HFF-Myc (cell line): ENCODE measurements around the gene CDH4.

Source experiments
- DNase-seq: peaks from one replicate; pipeline ENCODE4 v3.0.0-alpha.2; 2011; ENCODE audit warnings: low read depth; ENCODE audit errors: extremely low read depth
- H3K4me3 ChIP-seq: replicated peaks from 2 replicates; pipeline ENCODE4 v1.5.1; 2011; ENCODE audit warnings: low read depth, mild to moderate bottlenecking, control low read depth, low read length
- TF ChIP-seq, protein P1 (sequence below): IDR thresholded peaks from 2 replicates; pipeline ENCODE4 v1.5.1; 2012; ENCODE audit warnings: mild to moderate bottlenecking, low read depth, low read length, control low read depth; ENCODE audit errors: missing control alignments

The CDH4 gene

DNA sequence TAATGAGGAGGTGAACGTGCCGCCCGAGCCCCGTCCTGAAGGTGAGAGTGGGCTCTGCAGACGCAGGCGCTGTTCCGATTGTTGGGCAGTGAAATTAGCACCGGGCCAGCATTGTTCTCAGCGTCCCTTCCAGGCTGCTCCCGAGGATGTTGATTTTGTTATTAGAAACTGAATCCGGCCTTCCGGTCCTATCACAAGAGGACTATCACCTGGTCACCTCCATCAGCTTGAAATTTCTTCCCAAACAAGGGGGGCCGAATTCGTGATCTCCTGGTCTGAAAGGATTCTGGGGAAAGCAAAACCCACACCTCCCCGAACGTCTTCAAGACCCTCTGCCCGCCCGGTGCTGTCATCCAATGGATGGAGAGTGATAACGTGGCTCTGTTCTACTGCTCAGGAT is 627.6 kb downstream of the CDH4 start:
- H3K4me3 ChIP-seq = no peak overlapping the region
- TF ChIP-seq, protein P1, sequence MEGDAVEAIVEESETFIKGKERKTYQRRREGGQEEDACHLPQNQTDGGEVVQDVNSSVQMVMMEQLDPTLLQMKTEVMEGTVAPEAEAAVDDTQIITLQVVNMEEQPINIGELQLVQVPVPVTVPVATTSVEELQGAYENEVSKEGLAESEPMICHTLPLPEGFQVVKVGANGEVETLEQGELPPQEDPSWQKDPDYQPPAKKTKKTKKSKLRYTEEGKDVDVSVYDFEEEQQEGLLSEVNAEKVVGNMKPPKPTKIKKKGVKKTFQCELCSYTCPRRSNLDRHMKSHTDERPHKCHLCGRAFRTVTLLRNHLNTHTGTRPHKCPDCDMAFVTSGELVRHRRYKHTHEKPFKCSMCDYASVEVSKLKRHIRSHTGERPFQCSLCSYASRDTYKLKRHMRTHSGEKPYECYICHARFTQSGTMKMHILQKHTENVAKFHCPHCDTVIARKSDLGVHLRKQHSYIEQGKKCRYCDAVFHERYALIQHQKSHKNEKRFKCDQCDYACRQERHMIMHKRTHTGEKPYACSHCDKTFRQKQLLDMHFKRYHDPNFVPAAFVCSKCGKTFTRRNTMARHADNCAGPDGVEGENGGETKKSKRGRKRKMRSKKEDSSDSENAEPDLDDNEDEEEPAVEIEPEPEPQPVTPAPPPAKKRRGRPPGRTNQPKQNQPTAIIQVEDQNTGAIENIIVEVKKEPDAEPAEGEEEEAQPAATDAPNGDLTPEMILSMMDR = no peak
- no peak for DNase-seq

- no peak for DNase-seq
- H3K4me3 ChIP-seq = no peak overlapping the region
- TF ChIP-seq, protein P1 = no peak
These were observed 628.6 kb downstream of the CDH4 start for GRCh38 chr20:61880706-61881105.

DNA sequence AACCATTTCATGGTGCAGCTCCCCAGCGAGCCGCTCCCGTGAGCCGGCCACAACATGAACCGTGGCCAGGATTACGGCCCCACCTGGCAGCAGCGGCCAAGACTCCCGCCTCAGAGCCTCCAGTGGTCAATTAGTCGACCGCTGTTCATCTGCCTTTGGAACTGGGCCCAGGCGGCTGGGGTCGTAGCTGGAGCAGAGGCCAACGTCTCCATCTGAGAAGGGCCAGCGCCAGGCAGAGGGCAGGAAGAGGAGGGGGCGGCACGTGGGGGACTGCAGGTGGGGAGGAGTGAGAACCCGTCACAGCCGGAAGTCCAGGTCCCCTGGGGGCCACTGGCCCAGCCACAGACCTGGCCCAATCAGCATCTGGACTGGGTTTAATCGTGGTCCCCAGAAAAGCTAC is 629.4 kb downstream of the CDH4 start:
- TF ChIP-seq, protein P1 = no peak
- DNase-seq = no peak
- no peak overlapping the region for H3K4me3 ChIP-seq

- no peak for DNase-seq
- no peak overlapping the region for H3K4me3 ChIP-seq
- TF ChIP-seq, protein P1 = no peak
These were observed 629.8 kb downstream of the CDH4 start for GRCh38 chr20:61881861-61882260.

- TF ChIP-seq, protein P1 = no peak
- no peak overlapping the region for H3K4me3 ChIP-seq
These were observed 630.9 kb downstream of the CDH4 start for GRCh38 chr20:61882716-61883615.

DNA sequence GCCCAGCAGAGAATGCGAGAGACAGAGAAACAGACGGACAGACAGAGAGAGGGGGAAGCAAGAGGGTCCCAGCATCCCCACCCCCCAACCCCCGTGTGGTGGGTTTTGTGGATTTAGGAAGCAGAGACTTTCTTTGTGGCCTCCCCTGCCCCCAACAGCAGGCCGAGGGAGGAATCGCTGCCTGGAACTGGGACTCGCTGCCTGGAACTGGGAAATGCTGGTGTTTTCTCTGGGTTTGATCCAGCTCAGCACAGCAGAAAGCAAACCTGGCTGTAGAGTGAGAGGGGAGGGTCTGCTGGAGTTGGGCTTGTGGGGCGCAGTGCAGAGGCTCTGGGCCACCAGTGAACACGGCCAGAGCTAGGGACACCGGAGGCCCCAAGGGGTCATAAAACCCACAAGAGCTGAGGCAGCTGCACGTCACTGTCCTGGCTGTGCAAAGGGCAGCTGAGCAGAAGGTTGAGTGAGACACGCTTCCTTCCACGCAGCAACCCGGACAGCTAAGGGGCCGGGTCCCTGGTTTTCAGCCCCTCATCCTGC is 631.9 kb downstream of the CDH4 start:
- H3K4me3 ChIP-seq = no peak overlapping the region
- TF ChIP-seq, protein P1 = no peak
- no peak for DNase-seq

More at GRCh38 chr20:61882716-61883615, 630.9 kb downstream of the CDH4 start:
- no peak for DNase-seq
